ENCODE results near the gene SKI. TPM values are rescaled to one million over a fixed set of nuclear protein-coding genes. Genes with fewer than 3 reads are reported as not detected.

SKI gene
- total RNA-seq, 1 donor from 2014 or later = 90.0 TPM

DNA sequence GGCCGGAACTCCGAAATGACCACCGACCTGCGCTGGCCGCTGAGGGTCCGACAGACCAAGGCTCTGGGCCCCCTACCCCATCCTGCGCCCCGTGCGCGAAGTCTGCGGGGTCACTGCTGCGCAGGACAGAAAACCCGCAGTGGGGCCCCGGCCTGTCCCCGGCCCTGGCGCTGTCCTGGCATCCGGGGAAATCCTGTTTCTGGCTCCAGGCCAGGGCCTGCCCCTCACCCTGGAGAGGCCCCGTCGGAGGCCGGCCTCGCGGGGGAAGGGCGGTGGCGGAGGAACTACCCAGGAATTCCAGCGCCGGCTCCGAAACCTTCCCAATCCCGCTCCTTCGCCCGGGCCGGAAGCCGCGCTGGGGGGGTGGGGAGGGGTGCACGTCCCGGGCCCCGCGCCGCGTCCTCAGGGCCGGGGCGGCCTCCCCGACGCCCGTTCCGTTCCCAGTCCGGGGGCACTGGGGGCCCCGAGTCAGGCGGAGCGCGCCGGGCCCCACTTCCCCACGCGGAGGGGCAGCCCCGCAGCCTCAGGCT is 86.2 kb downstream of the SKI start:
- Histone ChIP-seq H3K9me3 (no peaks in the 10 kb centered on the region), H3K36me3 (peaks cover under 1% of the 10 kb centered on the region), H3K27me3 (ENCODE audit: low read depth) (no peaks in the 10 kb centered on the region), H3K4me1 (peaks cover 61% of the 10 kb centered on the region), H3K27ac (peak overlapping the region; percentile 92), H3K4me3 (peak overlapping the region; percentile 67)
- intact Hi-C loops (cut with DNase I) = no loop called here
- TF ChIP-seq, protein P1, sequence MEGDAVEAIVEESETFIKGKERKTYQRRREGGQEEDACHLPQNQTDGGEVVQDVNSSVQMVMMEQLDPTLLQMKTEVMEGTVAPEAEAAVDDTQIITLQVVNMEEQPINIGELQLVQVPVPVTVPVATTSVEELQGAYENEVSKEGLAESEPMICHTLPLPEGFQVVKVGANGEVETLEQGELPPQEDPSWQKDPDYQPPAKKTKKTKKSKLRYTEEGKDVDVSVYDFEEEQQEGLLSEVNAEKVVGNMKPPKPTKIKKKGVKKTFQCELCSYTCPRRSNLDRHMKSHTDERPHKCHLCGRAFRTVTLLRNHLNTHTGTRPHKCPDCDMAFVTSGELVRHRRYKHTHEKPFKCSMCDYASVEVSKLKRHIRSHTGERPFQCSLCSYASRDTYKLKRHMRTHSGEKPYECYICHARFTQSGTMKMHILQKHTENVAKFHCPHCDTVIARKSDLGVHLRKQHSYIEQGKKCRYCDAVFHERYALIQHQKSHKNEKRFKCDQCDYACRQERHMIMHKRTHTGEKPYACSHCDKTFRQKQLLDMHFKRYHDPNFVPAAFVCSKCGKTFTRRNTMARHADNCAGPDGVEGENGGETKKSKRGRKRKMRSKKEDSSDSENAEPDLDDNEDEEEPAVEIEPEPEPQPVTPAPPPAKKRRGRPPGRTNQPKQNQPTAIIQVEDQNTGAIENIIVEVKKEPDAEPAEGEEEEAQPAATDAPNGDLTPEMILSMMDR (IDR thresholded peaks at IDR 0.05) = no peak
- DNase-seq (peak; percentile 79), ATAC-seq (peak; percentile 46 to 49)

DNA sequence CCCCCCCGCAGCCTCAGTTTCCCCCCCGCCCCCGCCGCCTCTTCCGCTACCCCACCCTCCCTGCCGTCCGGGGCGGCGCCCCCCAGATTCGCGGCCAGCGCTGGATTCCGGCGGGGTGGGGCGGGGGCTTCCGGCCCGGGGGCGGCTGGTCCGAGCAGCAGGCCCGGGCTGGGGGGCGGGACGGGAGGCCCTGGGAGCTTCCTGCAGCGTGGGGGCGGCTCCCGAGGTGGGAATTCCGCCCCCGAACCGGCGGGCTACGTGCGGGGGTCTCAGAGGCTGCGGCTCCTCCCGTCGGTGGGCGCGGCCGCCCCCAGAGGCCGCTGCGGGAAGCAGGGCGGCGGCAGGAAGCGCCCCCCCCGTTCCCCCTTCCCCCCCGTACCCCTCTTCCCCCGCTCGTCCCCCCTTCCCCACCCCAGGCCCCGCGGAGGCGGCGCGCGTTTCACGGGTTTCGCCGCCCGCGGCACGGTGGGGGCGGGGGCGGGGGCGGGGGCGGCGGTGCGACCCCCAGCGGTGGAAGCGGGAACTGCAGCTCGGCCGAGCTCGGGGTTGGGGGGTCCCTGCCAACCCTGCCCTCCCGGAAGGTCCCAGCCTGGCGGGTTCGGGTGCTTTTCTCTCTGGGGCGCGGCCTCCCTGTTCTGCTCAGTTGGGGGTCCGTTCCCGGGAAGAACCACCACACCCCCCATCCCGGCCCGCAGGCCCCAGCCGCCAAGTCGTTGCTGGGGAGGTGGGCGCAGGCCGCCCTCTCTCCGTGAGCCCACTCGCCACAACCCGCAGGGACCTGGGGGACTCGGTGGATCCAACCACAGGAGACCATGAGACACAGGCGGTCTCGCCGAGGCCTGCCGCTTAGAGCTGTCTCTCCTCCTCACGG is 86.9 kb downstream of the SKI start:
- ATAC-seq = peak; percentile 55 to 66
- DNase-seq = peak; percentile 76
- H3K27ac ChIP-seq = peak overlapping the region; percentile 92
- H3K27me3 ChIP-seq (ENCODE audit: low read depth) = no peaks in the 10 kb centered on the region
- H3K36me3 ChIP-seq = no peaks in the 10 kb centered on the region
- H3K9me3 ChIP-seq = no peaks in the 10 kb centered on the region
- TF ChIP-seq, protein P1 (IDR thresholded peaks at IDR 0.05) = peak; percentile 96
- intact Hi-C loops (cut with DNase I) = no loop called here
- H3K4me1 ChIP-seq = peaks cover 63% of the 10 kb centered on the region
- H3K4me3 ChIP-seq = peak overlapping the region; percentile 67

DNA sequence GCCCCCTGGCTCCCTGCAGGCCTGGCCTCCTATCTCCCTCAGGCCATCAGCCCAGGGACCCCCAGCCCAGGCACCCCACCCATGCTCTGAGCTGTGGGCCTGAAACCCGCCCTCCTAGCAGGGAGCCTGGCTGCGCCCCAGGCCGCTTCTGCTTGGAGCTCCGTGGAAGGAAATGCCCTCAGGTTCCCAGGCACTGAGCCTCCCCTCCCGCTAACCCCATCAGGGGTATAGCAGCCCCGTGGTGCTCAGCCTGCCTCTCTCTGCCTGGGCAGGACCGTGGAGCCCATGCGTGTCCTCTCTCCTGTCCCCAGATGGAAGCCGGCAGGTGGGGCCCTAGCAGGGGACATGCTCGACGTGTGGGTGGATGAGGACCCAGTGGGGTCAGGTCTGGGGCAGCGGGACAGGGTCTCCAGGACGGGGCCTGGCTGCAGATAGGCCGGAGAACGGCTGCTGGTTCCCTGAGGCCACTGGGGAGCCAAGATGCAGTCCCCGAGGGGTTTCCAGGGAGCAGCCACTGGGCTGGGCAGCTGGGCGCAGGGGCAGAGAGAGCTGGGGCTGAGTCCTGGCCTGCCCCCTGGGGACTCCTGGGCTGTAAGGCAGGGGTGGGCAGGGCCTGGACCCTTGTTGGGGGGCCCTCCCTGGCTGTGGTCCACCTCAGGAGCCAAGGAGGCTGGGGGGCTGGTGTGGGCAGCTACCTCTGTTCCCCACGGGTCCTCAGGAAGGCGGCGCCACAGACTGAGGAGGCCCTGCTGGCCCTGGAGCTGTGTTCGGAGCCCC is 87.7 kb downstream of the SKI start:
- no peak for ATAC-seq
- intact Hi-C loops (cut with DNase I) = no loop called here
- H3K27ac ChIP-seq = peak overlapping the region; percentile 92

DNA sequence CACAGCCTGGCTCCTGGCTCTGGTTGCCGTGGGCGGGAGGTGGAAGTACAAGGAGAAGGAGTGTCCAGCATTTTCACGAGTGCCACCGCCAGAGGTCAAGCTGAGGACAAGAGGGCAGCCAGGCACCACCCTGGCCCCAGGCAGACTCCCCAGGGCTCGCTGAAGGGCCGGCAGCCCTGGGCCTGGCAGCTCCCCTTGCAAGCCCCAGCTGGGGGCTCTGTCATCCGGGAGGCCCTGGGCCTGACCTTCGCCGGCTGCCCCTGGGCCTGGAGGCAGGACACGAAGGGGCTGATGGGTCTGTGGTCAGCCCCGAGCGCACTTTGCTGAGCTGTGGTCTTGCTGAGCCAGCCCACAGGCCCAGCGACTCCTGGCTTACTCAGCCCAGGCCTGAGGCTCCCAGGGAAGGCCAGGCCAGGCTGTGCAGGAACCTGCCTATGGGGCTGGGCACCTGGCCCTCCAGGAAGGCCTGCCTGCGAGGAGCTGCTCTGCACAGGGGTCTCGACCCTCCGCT is 88.4 kb downstream of the SKI start:
- DNase-seq (no peak), ATAC-seq (peak in 1 of 2 donors; percentile 0)
- H3K4me3 ChIP-seq = no peak overlapping the region
- intact Hi-C loops (cut with DNase I) = no loop called here
- H3K4me1 ChIP-seq = peaks cover 65% of the 10 kb centered on the region
- TF ChIP-seq, protein P1 (IDR thresholded peaks at IDR 0.05) = no peak
- H3K27me3 ChIP-seq (ENCODE audit: low read depth) = no peaks in the 10 kb centered on the region
- H3K36me3 ChIP-seq = no peaks in the 10 kb centered on the region
- no peaks in the 10 kb centered on the region for H3K9me3 ChIP-seq
- peak overlapping the region; percentile 92 for H3K27ac ChIP-seq

More for the DNA sequence above, 87.7 kb downstream of the SKI start:
- Histone ChIP-seq H3K4me1 (peaks cover 64% of the 10 kb centered on the region), H3K4me3 (peak overlapping the region; percentile 67), H3K36me3 (no peaks in the 10 kb centered on the region), H3K27me3 (ENCODE audit: low read depth) (no peaks in the 10 kb centered on the region), H3K9me3 (no peaks in the 10 kb centered on the region)
- DNase-seq = no peak
- TF ChIP-seq, protein P1 (IDR thresholded peaks at IDR 0.05) = no peak

All from lower lobe of right lung (tissue), 2 donors.